WTC11 (cell line): ENCODE data around the gene EIF4E1B. TPM values are rescaled to one million over a fixed set of nuclear protein-coding genes. Genes with fewer than 3 reads are reported as not detected.

Experiments
- ATAC-seq: fragments of 200-7000 bp; cut with Tn5 transposase; 2 replicates; pipeline ENCODE4 v1.10.0; 2021; ENCODE audit warnings: mild to moderate bottlenecking, moderate library complexity
- CTCF ChIA-PET: fragments of 300-600 bp; sonication (Branson Sonifier 250); formaldehyde crosslinking; loops from one replicate; lab custom pipeline; 2021; ENCODE audit warnings: antibody characterized with exemption; lab: Charles Lee
- POLR2A ChIA-PET: fragments of 350-600 bp; sonication (Branson Sonifier 250); formaldehyde crosslinking; loops from one replicate; lab custom pipeline; 2021; ENCODE audit warnings: antibody characterized with exemption; lab: Charles Lee
- DNase-seq: peaks from one replicate; pipeline ENCODE4 v3.0.0; 2021; ENCODE audit warnings: low spot score
- H3K27ac Mint-ChIP-seq: 2 replicates; pipeline ENCODE4 v1.8.0; 2021; ENCODE audit warnings: mixed read lengths
- H3K27me3 Mint-ChIP-seq: 2 replicates; pipeline ENCODE4 v1.8.0; 2021; ENCODE audit warnings: low read depth, mild to moderate bottlenecking, moderate library complexity, mixed read lengths
- H3K36me3 Mint-ChIP-seq: 2 replicates; pipeline ENCODE4 v1.8.0; 2021; ENCODE audit warnings: mixed read lengths
- H3K4me1 Mint-ChIP-seq: 2 replicates; pipeline ENCODE4 v1.8.0; 2022; ENCODE audit warnings: mixed read lengths
- H3K4me3 Mint-ChIP-seq: 2 replicates; pipeline ENCODE4 v1.8.0; 2021; ENCODE audit warnings: mild to moderate bottlenecking, moderate library complexity, mixed read lengths
- H3K9me3 Mint-ChIP-seq: 2 replicates; pipeline ENCODE4 v1.8.0; 2021; ENCODE audit warnings: mixed read lengths
- ETV6 ChIP-seq: sonication (generic); formaldehyde crosslinking; IDR thresholded peaks from 2 replicates; pipeline ENCODE4 v1.8.1; 2022; ENCODE audit warnings: mild to moderate bottlenecking, missing genetic modification reagents
- FOXJ3 ChIP-seq: sonication (generic); formaldehyde crosslinking; IDR thresholded peaks from 2 replicates; pipeline ENCODE4 v1.9.0; 2021; ENCODE audit warnings: missing genetic modification reagents, mild to moderate bottlenecking, borderline replicate concordance
- FOXP1 ChIP-seq: sonication (generic); formaldehyde crosslinking; IDR thresholded peaks from 2 replicates; pipeline ENCODE4 v1.8.0; 2022; ENCODE audit warnings: missing genetic modification reagents, mild to moderate bottlenecking, moderate library complexity, borderline replicate concordance
- GTF2I ChIP-seq: fragments of 250-450 bp; sonication (Bioruptor Pico); conservative IDR thresholded peaks from 2 replicates; pipeline ENCODE4 v1.4.0; 2021; ENCODE audit warnings: mild to moderate bottlenecking
- IRF2 ChIP-seq: sonication (generic); formaldehyde crosslinking; IDR thresholded peaks from 2 replicates; pipeline ENCODE4 v1.8.0; 2022; ENCODE audit warnings: low read depth, missing genetic modification reagents, borderline replicate concordance
- MXD4 ChIP-seq: fragments of 250-450 bp; sonication (Bioruptor Pico); IDR thresholded peaks from 2 replicates; pipeline ENCODE4 v1.8.0; 2021; ENCODE audit warnings: mild to moderate bottlenecking, moderate library complexity, borderline replicate concordance
- OVOL2 ChIP-seq: fragments of 250-450 bp; sonication (Bioruptor Pico); IDR thresholded peaks from 2 replicates; pipeline ENCODE4 v1.9.0; 2021; ENCODE audit warnings: mild to moderate bottlenecking, borderline replicate concordance
- TEAD1 ChIP-seq: sonication (generic); formaldehyde crosslinking; IDR thresholded peaks from 2 replicates; pipeline ENCODE4 v1.8.0; 2022; ENCODE audit warnings: mild to moderate bottlenecking, missing genetic modification reagents
- ZNF423 ChIP-seq: fragments of 250-450 bp; sonication (Bioruptor Pico); IDR thresholded peaks from 2 replicates; pipeline ENCODE4 v2.1.2; 2022; ENCODE audit warnings: mild to moderate bottlenecking, moderate library complexity
- total RNA-seq: library from RNA; stranded (reverse); gene quantifications from 3 replicates; pipeline ENCODE4 v1.2.3, GENCODE V29; 2021
- TF ChIP-seq, protein P1 (sequence below): sonication (generic); formaldehyde crosslinking; IDR thresholded peaks from 2 replicates; pipeline ENCODE4 v1.8.0; 2023; ENCODE audit warnings: missing genetic modification reagents, mild to moderate bottlenecking, borderline replicate concordance
- TF ChIP-seq, protein P2 (sequence below): sonication (generic); formaldehyde crosslinking; IDR thresholded peaks from 2 replicates; pipeline ENCODE4 v1.8.1; 2022; ENCODE audit warnings: missing genetic modification reagents, borderline replicate concordance
- TF ChIP-seq, protein P3 (sequence below): fragments of 250-450 bp; sonication (Bioruptor Pico); IDR thresholded peaks from 2 replicates; pipeline ENCODE4 v1.9.0; 2021; ENCODE audit warnings: moderate library complexity, mild to moderate bottlenecking, inconsistent platforms, borderline replicate concordance
- TF ChIP-seq, protein P4 (sequence below): fragments of 200-600 bp; IDR thresholded peaks from 2 replicates; pipeline ENCODE4 v1.8.0; 2022; ENCODE audit warnings: antibody characterized with exemption
- TF ChIP-seq, protein P5 (sequence below): fragments of 250-450 bp; sonication (Bioruptor Pico); IDR thresholded peaks from 2 replicates; pipeline ENCODE4 v1.8.0; 2021; ENCODE audit warnings: mild to moderate bottlenecking
- TF ChIP-seq, protein P6 (sequence below): fragments of 250-450 bp; sonication (Bioruptor Pico); IDR thresholded peaks from 2 replicates; pipeline ENCODE4 v2.1.2; 2022; ENCODE audit warnings: mild to moderate bottlenecking, moderate library complexity

Gene EIF4E1B
- total RNA-seq, 1 experiment from 2014 or later = 0.74 TPM

DNA sequence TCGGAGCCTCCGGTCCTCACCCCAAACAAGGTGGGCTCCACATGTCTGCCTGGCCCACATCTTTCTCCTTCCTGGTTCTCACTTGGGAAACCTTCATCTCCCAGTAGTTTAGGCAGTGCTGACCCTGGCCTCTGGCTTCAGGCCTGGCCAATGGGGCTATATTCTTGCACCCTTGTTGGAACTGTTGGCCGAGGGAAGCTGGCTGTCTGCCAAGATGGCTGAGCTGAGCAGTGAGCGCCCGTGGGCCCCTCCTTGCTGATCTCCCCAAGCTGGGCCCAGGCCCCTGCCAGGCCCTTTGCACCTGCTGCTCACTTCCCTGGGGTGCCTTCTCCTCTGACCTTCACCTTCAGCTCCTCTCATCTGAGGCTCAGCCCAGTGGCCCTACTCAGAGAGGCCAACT, 48.1 kb downstream of the EIF4E1B start (continued):
- TF ChIP-seq, protein P1, sequence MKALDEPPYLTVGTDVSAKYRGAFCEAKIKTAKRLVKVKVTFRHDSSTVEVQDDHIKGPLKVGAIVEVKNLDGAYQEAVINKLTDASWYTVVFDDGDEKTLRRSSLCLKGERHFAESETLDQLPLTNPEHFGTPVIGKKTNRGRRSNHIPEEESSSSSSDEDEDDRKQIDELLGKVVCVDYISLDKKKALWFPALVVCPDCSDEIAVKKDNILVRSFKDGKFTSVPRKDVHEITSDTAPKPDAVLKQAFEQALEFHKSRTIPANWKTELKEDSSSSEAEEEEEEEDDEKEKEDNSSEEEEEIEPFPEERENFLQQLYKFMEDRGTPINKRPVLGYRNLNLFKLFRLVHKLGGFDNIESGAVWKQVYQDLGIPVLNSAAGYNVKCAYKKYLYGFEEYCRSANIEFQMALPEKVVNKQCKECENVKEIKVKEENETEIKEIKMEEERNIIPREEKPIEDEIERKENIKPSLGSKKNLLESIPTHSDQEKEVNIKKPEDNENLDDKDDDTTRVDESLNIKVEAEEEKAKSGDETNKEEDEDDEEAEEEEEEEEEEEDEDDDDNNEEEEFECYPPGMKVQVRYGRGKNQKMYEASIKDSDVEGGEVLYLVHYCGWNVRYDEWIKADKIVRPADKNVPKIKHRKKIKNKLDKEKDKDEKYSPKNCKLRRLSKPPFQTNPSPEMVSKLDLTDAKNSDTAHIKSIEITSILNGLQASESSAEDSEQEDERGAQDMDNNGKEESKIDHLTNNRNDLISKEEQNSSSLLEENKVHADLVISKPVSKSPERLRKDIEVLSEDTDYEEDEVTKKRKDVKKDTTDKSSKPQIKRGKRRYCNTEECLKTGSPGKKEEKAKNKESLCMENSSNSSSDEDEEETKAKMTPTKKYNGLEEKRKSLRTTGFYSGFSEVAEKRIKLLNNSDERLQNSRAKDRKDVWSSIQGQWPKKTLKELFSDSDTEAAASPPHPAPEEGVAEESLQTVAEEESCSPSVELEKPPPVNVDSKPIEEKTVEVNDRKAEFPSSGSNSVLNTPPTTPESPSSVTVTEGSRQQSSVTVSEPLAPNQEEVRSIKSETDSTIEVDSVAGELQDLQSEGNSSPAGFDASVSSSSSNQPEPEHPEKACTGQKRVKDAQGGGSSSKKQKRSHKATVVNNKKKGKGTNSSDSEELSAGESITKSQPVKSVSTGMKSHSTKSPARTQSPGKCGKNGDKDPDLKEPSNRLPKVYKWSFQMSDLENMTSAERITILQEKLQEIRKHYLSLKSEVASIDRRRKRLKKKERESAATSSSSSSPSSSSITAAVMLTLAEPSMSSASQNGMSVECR (CRISPR knock-in tag) = no peak
- TF ChIP-seq, protein P2, sequence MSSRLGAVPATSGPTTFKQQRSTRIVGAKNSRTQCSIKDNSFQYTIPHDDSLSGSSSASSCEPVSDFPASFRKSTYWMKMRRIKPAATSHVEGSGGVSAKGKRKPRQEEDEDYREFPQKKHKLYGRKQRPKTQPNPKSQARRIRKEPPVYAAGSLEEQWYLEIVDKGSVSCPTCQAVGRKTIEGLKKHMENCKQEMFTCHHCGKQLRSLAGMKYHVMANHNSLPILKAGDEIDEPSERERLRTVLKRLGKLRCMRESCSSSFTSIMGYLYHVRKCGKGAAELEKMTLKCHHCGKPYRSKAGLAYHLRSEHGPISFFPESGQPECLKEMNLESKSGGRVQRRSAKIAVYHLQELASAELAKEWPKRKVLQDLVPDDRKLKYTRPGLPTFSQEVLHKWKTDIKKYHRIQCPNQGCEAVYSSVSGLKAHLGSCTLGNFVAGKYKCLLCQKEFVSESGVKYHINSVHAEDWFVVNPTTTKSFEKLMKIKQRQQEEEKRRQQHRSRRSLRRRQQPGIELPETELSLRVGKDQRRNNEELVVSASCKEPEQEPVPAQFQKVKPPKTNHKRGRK (CRISPR knock-in tag) = no peak
- TF ChIP-seq, protein P3, sequence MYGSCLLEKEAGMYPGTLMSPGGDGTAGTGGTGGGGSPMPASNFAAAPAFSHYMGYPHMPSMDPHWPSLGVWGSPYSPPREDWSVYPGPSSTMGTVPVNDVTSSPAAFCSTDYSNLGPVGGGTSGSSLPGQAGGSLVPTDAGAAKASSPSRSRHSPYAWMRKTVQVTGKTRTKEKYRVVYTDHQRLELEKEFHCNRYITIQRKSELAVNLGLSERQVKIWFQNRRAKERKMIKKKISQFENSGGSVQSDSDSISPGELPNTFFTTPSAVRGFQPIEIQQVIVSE (CRISPR knock-in tag) = no peak
- TF ChIP-seq, protein P4, sequence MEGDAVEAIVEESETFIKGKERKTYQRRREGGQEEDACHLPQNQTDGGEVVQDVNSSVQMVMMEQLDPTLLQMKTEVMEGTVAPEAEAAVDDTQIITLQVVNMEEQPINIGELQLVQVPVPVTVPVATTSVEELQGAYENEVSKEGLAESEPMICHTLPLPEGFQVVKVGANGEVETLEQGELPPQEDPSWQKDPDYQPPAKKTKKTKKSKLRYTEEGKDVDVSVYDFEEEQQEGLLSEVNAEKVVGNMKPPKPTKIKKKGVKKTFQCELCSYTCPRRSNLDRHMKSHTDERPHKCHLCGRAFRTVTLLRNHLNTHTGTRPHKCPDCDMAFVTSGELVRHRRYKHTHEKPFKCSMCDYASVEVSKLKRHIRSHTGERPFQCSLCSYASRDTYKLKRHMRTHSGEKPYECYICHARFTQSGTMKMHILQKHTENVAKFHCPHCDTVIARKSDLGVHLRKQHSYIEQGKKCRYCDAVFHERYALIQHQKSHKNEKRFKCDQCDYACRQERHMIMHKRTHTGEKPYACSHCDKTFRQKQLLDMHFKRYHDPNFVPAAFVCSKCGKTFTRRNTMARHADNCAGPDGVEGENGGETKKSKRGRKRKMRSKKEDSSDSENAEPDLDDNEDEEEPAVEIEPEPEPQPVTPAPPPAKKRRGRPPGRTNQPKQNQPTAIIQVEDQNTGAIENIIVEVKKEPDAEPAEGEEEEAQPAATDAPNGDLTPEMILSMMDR = no peak

DNA sequence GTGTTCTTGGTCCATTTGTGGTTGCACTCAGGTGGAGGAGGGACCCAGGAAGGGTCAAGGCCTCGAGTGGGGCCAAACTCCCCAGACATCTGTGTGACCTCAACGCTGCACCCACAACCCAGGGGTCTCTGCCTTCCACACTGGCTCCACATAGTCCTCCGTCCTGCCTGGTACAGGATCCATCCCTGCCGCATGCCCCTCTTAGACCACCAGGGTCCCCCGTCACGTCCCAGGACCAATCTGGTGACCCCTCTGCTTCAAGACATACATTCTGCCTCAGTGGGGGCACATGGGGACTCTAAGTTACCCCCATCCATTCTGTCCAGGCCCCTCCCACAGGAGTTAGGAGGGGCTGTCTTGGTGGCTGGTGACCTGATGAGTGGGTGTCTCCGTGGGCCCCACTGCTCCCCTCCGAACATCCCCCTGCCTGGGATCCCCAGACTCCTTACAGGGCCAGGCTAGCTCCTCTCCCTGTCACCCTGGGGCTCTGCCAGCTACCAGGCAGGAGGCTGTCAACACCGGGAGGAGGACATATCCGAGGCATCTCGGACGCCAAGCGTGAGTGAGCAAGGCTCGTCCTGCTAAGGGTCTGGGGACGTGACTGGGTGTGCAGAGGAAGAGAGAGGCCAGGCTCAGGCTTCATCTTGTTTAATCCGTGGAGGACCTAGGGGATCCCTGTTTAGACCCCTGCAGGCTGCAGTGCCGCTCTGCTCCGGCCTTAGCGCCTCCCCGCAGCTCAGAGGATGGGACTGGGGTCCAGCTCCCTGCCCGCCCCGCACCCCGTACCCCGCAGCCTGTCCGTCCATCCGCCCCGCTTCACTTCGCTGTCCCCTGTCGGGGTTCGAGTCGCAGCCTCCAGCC, 49.1 kb downstream of the EIF4E1B start:
- DNase-seq (no peak), ATAC-seq (peak; percentile 23)
- ChIA-PET POLR2A (interaction anchor here (0.9 kb wide), 1 partner anchor 137 kb away, joined by 3 read pairs; no protein-coding TSS in a partner anchor), CTCF (interaction anchor here (0.9 to 5.6 kb wide), 12 partner anchors 8 to 144 kb away, joined by 3 to 55 read pairs (median 5); no protein-coding TSS in a partner anchor)
- Mint-ChIP-seq H3K9me3 (no peaks in the 10 kb centered on the region), H3K27me3 (peaks cover 6% of the 10 kb centered on the region), H3K4me1 (peaks cover 20% of the 10 kb centered on the region), H3K4me3 (no peak overlapping the region), H3K36me3 (no peaks in the 10 kb centered on the region), H3K27ac (no peak overlapping the region)
- no peak for TF ChIP-seq MXD4 (CRISPR knock-in tag)
- 0 out of 2 replicates have a peak, but pooled peaks have one; percentile 6 for TF ChIP-seq FOXP1 (CRISPR knock-in tag)
- no peak for TF ChIP-seq TEAD1 (CRISPR knock-in tag)
- TF ChIP-seq ZNF423 (CRISPR knock-in tag) = no peak
- TF ChIP-seq GTF2I = no peak

DNA sequence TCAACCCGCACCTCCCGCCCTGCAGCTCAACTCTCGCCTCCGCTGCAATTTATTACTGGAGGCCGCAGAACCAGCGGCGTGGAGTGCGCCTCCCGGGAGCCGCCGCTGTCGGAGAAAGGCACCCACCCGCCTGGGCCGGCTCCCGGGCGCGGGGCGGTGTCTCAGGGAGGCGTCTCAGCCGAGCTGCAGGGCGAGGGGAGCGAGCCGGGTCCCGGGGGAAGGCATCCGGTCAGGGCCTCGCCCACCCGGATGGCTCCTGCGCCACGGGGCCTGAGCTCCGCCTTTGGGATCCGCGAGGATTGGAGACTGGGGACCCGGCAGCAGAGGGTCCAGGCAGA, 49.7 kb downstream of the EIF4E1B start:
- no peak for DNase-seq
- peaks cover 18% of the 10 kb centered on the region for H3K4me1 Mint-ChIP-seq
- H3K27me3 Mint-ChIP-seq = peaks cover 6% of the 10 kb centered on the region
- no peak overlapping the region for H3K4me3 Mint-ChIP-seq
- POLR2A ChIA-PET = interaction anchor here (0.5 to 0.9 kb wide), 3 partner anchors 20 to 419 kb away, joined by 3 to 6 read pairs (median 3); no protein-coding TSS in a partner anchor
- peaks cover 3% of the 10 kb centered on the region for H3K36me3 Mint-ChIP-seq
- ATAC-seq = peak; percentile 36
- no peak for TF ChIP-seq IRF2 (CRISPR knock-in tag)
- TF ChIP-seq, protein P5, sequence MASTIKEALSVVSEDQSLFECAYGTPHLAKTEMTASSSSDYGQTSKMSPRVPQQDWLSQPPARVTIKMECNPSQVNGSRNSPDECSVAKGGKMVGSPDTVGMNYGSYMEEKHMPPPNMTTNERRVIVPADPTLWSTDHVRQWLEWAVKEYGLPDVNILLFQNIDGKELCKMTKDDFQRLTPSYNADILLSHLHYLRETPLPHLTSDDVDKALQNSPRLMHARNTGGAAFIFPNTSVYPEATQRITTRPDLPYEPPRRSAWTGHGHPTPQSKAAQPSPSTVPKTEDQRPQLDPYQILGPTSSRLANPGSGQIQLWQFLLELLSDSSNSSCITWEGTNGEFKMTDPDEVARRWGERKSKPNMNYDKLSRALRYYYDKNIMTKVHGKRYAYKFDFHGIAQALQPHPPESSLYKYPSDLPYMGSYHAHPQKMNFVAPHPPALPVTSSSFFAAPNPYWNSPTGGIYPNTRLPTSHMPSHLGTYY (CRISPR knock-in tag) = no peak
- TF ChIP-seq FOXJ3 = no peak
- TF ChIP-seq, protein P6, sequence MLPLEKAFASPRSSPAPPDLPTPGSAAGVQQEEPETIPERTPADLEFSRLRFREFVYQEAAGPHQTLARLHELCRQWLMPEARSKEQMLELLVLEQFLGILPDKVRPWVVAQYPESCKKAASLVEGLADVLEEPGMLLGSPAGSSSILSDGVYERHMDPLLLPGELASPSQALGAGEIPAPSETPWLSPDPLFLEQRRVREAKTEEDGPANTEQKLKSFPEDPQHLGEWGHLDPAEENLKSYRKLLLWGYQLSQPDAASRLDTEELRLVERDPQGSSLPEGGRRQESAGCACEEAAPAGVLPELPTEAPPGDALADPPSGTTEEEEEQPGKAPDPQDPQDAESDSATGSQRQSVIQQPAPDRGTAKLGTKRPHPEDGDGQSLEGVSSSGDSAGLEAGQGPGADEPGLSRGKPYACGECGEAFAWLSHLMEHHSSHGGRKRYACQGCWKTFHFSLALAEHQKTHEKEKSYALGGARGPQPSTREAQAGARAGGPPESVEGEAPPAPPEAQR (CRISPR knock-in tag) = no peak
- no peak for TF ChIP-seq OVOL2 (CRISPR knock-in tag)
- TF ChIP-seq FOXP1 (CRISPR knock-in tag) = 0 out of 2 replicates have a peak, but pooled peaks have one; percentile 3
- no peak for TF ChIP-seq ETV6
- TF ChIP-seq, all 79 proteins: peak for 1
- Mint-ChIP-seq H3K9me3 (peaks cover 4% of the 10 kb centered on the region), H3K27ac (no peak overlapping the region)
- CTCF ChIA-PET = interaction anchor here (0.6 to 5.6 kb wide), 13 partner anchors 10 to 432 kb away, joined by 3 to 55 read pairs (median 5); no protein-coding TSS in a partner anchor
